ENCODE results near the gene NSMCE3.

NSMCE3 gene

DNA sequence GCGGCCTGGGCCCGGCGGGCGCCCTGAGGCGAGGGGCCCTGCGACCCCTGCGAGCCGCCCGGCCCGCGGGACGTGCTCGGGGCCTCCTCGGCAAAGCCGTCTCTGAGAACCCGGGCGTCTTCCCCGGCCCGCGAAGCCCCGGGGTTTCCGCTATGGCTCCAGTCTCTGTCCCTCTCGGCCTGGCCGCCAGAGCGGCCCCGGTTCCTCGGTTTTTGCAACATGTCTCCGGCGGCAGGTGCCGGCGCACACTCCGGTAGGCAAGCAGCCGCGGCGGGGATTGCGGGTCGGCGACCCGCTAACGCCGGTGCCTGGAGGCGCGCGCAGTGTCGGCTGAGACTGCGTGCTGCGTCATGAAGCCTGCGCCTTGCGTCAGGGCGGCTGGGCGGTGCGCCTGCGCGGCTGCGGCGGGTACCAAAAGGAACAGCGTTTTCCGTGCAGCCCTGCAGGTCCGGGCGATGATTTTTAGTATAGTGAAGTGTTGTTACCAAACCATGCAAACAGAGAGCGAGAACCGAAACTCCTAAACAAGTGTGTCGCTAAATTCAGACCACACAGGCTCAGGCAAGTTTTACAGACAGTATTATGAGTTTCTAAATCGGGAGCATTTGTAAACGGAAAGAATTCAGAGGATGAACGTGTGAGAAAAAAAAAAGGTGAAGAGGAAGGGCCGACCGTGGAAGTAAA lies at the start of gene NSMCE3:
Gene NSMCE3, minus strand, starts transcription at position 338 of the 684 bp plus-strand sequence. Its CDS starts 117 bp downstream, at position 221.
- Histone ChIP-seq H3K4me3 (ENCODE audit: low read length) (peak within 1 kb of the TSS; percentile 77), H3K36me3 (ENCODE audit: insufficient read depth, low read depth, low read length) (no peaks in the 10 kb centered on the region), H3K27me3 (ENCODE audit: insufficient read depth, low read length) (no peaks in the 10 kb centered on the region), H3K27ac (ENCODE audit: low read length) (peak within 1 kb of the TSS; percentile 65), H3K9me3 (ENCODE audit: insufficient read depth, low read depth, low read length) (no peaks in the 10 kb centered on the region), H3K4me1 (ENCODE audit: insufficient read depth, low read length) (peaks cover 21% of the 10 kb centered on the region), H3K9ac (ENCODE audit: low read depth, low read length) (peak within 1 kb of the TSS; percentile 89)

DNA sequence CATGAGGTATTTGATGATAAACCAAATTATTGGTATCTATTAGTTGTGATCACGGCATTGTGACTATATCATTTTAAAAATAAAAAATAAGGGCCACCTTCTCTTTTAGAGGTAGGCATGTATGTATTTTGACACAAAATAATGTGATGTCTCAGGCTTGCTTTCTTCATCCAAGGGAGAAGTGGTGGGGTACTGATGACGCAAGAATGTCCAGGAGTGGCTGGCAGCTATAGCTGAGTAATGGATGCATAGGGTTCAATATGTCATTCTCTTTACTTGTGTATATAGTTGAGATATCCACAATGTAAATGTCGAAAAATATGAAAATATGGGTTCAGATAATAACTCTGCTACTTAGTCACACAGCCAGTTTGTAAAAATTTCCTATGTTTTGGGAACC lies 46.8 kb upstream of the NSMCE3 start:
- Histone ChIP-seq H3K4me1 (ENCODE audit: insufficient read depth, low read length) (peaks cover 19% of the 10 kb centered on the region), H3K9me3 (ENCODE audit: insufficient read depth, low read depth, low read length) (no peaks in the 10 kb centered on the region), H3K4me3 (ENCODE audit: low read length) (no peak overlapping the region), H3K27me3 (ENCODE audit: insufficient read depth, low read length) (no peaks in the 10 kb centered on the region), H3K27ac (ENCODE audit: low read length) (no peak overlapping the region), H3K9ac (ENCODE audit: low read depth, low read length) (no peak overlapping the region), H3K36me3 (ENCODE audit: insufficient read depth, low read depth, low read length) (no peaks in the 10 kb centered on the region)

DNA sequence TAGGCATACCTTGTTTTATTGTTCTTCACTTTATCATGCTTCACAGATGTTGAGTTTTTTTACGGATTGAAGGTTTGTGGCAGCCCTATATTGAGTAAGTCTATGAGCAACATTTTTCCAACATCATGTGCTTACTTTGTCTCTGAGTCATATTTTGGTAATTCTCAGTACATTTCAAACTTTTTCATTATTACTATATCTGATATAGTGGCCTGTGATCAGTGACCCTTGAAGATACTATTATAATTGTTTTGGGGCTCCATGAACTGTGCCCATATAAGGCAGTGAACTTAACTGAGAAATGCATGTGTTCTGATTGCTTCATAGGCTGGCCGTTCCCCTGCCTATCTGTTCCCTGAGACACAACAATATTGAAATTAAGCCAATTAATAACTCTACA lies 42.8 kb upstream of the NSMCE3 start:
- Histone ChIP-seq H3K9ac (ENCODE audit: low read depth, low read length) (no peak overlapping the region), H3K4me1 (ENCODE audit: insufficient read depth, low read length) (no peaks in the 10 kb centered on the region), H3K27ac (ENCODE audit: low read length) (no peak overlapping the region), H3K27me3 (ENCODE audit: insufficient read depth, low read length) (no peaks in the 10 kb centered on the region), H3K36me3 (ENCODE audit: insufficient read depth, low read depth, low read length) (no peaks in the 10 kb centered on the region), H3K9me3 (ENCODE audit: insufficient read depth, low read depth, low read length) (no peaks in the 10 kb centered on the region), H3K4me3 (ENCODE audit: low read length) (no peak overlapping the region)

DNA sequence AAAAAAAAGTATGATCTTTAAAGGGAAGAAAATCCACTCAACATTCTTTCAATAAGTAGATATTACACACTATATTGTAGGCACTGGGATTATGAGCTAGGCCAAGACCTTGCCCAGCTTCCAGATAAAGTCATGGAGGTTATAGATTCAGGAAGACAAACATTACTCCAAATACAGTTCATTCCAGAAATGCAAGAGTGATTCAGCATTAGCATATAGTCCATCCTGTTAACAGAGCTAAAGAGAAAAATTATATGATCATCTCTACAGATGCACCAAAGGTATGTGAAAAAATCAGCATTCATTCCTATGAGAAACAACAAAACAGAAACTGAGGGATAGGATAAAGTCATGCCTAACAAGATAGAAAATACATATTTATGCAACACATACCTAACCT lies 42.1 kb upstream of the NSMCE3 start:
- Histone ChIP-seq H3K36me3 (ENCODE audit: insufficient read depth, low read depth, low read length) (no peaks in the 10 kb centered on the region), H3K4me3 (ENCODE audit: low read length) (no peak overlapping the region), H3K9me3 (ENCODE audit: insufficient read depth, low read depth, low read length) (no peaks in the 10 kb centered on the region), H3K27ac (ENCODE audit: low read length) (no peak overlapping the region), H3K27me3 (ENCODE audit: insufficient read depth, low read length) (no peaks in the 10 kb centered on the region), H3K9ac (ENCODE audit: low read depth, low read length) (no peak overlapping the region), H3K4me1 (ENCODE audit: insufficient read depth, low read length) (no peaks in the 10 kb centered on the region)

DNA sequence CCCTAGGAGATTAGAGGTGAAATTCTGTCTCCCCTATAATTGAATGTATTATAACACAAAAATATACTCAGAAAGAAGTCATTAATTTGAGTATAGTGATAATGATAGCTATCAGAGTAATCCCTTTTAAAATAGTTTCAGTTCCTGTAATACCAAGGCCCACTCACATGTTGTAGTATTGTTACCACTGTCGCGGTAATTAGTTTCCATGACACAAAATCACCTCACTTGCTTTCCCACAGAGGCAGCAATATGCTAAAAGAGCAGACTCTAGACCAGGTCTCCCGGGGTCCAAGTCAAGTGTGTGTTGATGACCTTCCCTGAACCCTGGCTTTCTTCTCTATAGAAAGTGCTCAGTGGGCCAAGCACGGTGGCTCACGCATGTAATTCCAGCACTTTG lies 39.5 kb upstream of the NSMCE3 start:
- no peaks in the 10 kb centered on the region for H3K4me1 ChIP-seq (ENCODE audit: insufficient read depth, low read length)
- H3K9me3 ChIP-seq (ENCODE audit: insufficient read depth, low read depth, low read length): no peaks in the 10 kb centered on the region
- no peak overlapping the region for H3K27ac ChIP-seq (ENCODE audit: low read length)
- H3K27me3 ChIP-seq (ENCODE audit: insufficient read depth, low read length): no peaks in the 10 kb centered on the region
- no peaks in the 10 kb centered on the region for H3K36me3 ChIP-seq (ENCODE audit: insufficient read depth, low read depth, low read length)
- H3K9ac ChIP-seq (ENCODE audit: low read depth, low read length): no peak overlapping the region
- H3K4me3 ChIP-seq (ENCODE audit: low read length): no peak overlapping the region

DNA sequence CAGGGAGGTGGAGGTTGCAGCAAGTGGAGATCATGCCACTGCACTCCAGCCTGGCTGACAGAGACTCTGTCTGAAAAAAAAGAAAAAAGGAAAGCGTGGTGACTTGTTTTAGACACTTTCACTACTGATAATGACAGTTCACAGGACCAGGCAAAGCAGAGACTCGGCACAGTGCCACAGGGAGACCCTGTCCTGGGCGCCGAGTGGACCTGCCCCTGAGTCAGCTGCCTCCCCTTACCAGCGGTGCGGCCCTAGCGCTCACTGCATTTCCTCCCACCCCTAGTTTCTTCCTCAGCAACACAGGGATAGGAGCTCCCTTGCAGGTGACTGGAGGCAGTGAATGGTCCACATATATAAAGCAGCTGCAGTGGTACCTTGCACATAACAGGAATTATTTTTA lies 38.7 kb upstream of the NSMCE3 start:
- Histone ChIP-seq H3K9ac (ENCODE audit: low read depth, low read length) (no peak overlapping the region), H3K27me3 (ENCODE audit: insufficient read depth, low read length) (no peaks in the 10 kb centered on the region), H3K27ac (ENCODE audit: low read length) (no peak overlapping the region), H3K36me3 (ENCODE audit: insufficient read depth, low read depth, low read length) (no peaks in the 10 kb centered on the region), H3K9me3 (ENCODE audit: insufficient read depth, low read depth, low read length) (no peaks in the 10 kb centered on the region), H3K4me1 (ENCODE audit: insufficient read depth, low read length) (no peaks in the 10 kb centered on the region), H3K4me3 (ENCODE audit: low read length) (no peak overlapping the region)

DNA sequence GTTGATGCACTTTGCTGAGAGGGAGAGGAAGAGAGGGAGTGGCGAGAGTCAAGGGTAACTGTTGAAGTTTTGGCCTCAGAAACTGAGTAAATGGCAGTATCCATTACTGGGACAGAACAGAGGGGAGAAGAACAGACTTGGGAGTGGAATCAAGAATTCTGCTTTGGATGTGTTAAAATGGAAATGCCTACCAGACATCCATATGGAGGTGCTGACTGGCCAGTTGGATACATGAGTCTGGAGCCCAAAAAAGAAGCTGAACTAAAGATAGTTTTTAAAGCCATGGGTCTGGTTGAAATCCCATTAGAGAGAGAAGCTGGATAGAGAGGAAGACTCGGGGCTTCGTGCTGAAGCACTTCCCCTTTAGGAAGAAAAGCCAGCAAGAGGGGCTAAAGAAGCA lies 35.9 kb upstream of the NSMCE3 start:
- no peaks in the 10 kb centered on the region for H3K4me1 ChIP-seq (ENCODE audit: insufficient read depth, low read length)
- no peaks in the 10 kb centered on the region for H3K9me3 ChIP-seq (ENCODE audit: insufficient read depth, low read depth, low read length)
- no peak overlapping the region for H3K27ac ChIP-seq (ENCODE audit: low read length)
- no peaks in the 10 kb centered on the region for H3K27me3 ChIP-seq (ENCODE audit: insufficient read depth, low read length)
- H3K4me3 ChIP-seq (ENCODE audit: low read length): no peak overlapping the region
- H3K36me3 ChIP-seq (ENCODE audit: insufficient read depth, low read depth, low read length): no peaks in the 10 kb centered on the region
- H3K9ac ChIP-seq (ENCODE audit: low read depth, low read length): no peak overlapping the region

DNA sequence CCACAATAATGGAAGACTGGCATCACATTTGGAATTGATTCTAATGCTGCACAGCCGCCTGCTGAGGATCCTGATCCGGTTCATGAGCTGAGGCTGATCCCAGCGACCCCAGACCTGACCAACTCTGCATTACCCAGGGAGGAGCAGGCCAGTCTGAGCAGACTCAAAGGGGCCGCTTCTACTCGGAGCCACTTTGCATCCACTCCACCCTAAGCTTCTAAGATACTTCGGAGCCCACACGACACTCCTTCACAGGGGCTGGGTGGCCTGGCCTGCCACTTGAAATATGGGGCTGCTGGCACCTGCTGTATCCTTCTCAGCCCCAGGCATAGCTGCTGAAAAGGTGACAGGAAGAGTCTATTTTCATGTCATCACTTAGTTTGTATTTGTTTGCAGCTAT lies 33.2 kb upstream of the NSMCE3 start:
- Histone ChIP-seq H3K9me3 (ENCODE audit: insufficient read depth, low read depth, low read length) (no peaks in the 10 kb centered on the region), H3K27ac (ENCODE audit: low read length) (no peak overlapping the region), H3K27me3 (ENCODE audit: insufficient read depth, low read length) (no peaks in the 10 kb centered on the region), H3K4me1 (ENCODE audit: insufficient read depth, low read length) (no peaks in the 10 kb centered on the region), H3K36me3 (ENCODE audit: insufficient read depth, low read depth, low read length) (no peaks in the 10 kb centered on the region), H3K9ac (ENCODE audit: low read depth, low read length) (no peak overlapping the region), H3K4me3 (ENCODE audit: low read length) (no peak overlapping the region)

DNA sequence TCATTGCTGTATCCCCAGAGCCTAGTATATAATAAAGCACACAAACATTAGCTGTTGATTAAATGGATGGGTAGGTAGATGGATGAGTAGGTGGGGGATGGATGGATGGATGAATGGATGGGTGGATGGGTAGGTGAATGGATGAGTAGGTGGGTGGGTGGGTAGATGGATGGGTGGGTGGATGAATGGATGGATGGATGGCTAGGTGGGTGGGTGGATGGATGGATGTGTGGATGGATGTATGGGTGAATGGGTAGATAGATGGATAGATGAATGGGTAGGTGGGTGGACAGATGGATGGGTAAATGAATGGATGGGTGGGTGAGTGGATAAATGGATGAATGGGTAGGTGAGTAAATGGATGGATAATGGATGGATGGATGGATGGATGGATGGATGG lies 30.2 kb upstream of the NSMCE3 start:
- no peaks in the 10 kb centered on the region for H3K4me1 ChIP-seq (ENCODE audit: insufficient read depth, low read length)
- H3K9me3 ChIP-seq (ENCODE audit: insufficient read depth, low read depth, low read length): no peaks in the 10 kb centered on the region
- H3K9ac ChIP-seq (ENCODE audit: low read depth, low read length): no peak overlapping the region
- no peak overlapping the region for H3K4me3 ChIP-seq (ENCODE audit: low read length)
- no peak overlapping the region for H3K27ac ChIP-seq (ENCODE audit: low read length)
- no peaks in the 10 kb centered on the region for H3K36me3 ChIP-seq (ENCODE audit: insufficient read depth, low read depth, low read length)
- H3K27me3 ChIP-seq (ENCODE audit: insufficient read depth, low read length): no peaks in the 10 kb centered on the region

DNA sequence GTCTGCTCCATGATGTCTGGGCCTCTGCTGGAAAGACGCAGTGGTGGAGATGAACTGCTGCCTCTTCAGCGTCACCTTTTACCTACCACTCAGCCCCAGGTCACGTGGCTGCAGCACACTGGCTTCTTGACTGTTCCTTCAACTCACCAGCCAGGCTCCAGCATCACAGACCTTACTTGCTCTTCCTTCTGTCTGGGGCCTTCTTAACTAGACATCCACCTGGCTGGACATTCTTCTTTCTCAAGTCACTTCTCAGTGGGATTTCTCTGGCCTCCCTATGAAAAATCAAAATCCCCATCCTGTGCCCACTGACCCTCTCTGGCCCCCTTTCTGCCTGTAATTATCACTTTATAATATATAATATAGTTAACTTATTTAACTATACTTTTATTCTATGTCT lies 29.7 kb upstream of the NSMCE3 start:
- H3K27me3 ChIP-seq (ENCODE audit: insufficient read depth, low read length): no peaks in the 10 kb centered on the region
- H3K4me1 ChIP-seq (ENCODE audit: insufficient read depth, low read length): no peaks in the 10 kb centered on the region
- H3K27ac ChIP-seq (ENCODE audit: low read length): no peak overlapping the region
- H3K4me3 ChIP-seq (ENCODE audit: low read length): no peak overlapping the region
- H3K9ac ChIP-seq (ENCODE audit: low read depth, low read length): no peak overlapping the region
- H3K9me3 ChIP-seq (ENCODE audit: insufficient read depth, low read depth, low read length): no peaks in the 10 kb centered on the region
- no peaks in the 10 kb centered on the region for H3K36me3 ChIP-seq (ENCODE audit: insufficient read depth, low read depth, low read length)

DNA sequence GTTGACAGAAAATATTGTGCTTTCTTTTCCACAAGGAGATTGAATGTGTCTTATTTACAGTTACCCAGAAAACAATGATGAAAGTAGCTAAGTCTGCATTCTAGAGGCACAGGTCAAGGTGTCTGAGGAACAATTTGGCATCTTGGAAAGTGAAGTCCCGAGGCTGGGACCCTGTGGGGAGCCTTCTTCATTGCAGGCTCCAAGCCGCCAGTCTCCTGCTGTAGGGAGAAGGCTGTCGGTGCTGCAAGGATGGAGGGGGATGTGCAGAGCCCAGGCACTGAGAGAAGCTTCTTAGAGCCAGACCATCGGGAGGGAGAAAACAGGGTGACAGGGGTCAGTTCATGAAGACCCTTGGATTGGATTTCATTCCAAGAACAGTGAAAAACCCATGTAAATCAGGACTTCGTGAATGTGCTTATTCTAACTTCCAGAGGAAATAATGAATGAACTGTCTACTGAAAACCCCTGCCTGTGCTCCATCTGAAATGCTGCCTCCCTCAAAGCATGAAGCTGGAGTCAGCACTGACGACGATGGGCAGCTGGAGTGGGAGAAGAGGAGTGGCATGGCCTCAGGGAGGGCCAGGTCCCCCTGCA lies 25.2 kb upstream of the NSMCE3 start:
- no peak overlapping the region for H3K4me3 ChIP-seq (ENCODE audit: low read length)
- H3K36me3 ChIP-seq (ENCODE audit: insufficient read depth, low read depth, low read length): no peaks in the 10 kb centered on the region
- no peaks in the 10 kb centered on the region for H3K27me3 ChIP-seq (ENCODE audit: insufficient read depth, low read length)
- H3K27ac ChIP-seq (ENCODE audit: low read length): no peak overlapping the region
- no peaks in the 10 kb centered on the region for H3K9me3 ChIP-seq (ENCODE audit: insufficient read depth, low read depth, low read length)
- no peak overlapping the region for H3K9ac ChIP-seq (ENCODE audit: low read depth, low read length)
- 0 out of 2 replicates have a peak, but pooled peaks cover 3% of the 10 kb centered on the region for H3K4me1 ChIP-seq (ENCODE audit: insufficient read depth, low read length)

DNA sequence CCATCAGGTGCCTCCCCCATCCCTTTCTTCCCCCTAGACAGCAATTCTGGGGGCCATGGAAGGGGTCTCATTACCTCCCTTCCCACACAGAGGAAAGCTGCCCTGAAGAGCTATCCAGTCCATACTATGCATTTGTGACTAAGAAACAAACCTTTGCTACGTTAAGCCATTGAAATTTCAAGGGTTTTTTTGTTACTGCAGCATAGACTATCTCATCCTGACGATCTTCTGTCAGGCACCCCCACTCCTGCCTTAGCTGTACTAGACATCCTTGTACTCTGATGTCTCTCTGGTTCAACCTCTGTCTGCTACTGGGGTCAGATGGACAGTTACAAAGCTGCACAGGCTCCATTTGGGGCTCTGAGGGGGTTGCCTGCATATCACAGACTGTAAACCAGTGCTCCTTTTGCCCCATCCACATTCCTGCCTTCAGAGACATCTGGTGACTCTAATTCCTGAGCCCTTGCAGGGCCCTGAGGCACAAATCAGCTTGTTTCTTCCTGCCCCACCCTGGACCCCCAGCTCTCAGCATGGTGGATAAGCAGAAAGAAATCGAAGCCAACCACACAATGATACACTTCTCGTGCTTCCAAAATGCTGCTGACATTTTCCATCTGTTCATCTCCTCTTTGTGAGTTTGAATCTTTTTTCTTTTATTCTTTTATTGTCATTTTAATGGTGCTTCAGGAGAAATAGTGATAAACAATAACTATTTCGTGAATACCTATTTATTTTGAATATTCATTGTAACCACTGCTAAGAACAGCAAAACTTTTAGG lies 21.6 kb upstream of the NSMCE3 start:
- Histone ChIP-seq H3K27ac (ENCODE audit: low read length) (no peak overlapping the region), H3K4me3 (ENCODE audit: low read length) (no peak overlapping the region), H3K36me3 (ENCODE audit: insufficient read depth, low read depth, low read length) (no peaks in the 10 kb centered on the region), H3K27me3 (ENCODE audit: insufficient read depth, low read length) (no peaks in the 10 kb centered on the region), H3K4me1 (ENCODE audit: insufficient read depth, low read length) (0 out of 2 replicates have a peak, but pooled peaks cover 3% of the 10 kb centered on the region), H3K9ac (ENCODE audit: low read depth, low read length) (no peak overlapping the region), H3K9me3 (ENCODE audit: insufficient read depth, low read depth, low read length) (no peaks in the 10 kb centered on the region)

All from iPS-20b (cell line).